Raji (cell line): Measurements from ENCODE around the gene ZNF225.

ENCODE experiments used
- POLR2A ChIP-seq: IDR thresholded peaks from 2 replicates; pipeline ENCODE4 v1.6.1; 2011; ENCODE audit warnings: low read depth, low read length, control low read depth; ENCODE audit not compliant: insufficient read depth

The ZNF225 gene

GRCh38 chr19:44113138-44113783, at the start of gene ZNF225:
Gene ZNF225, plus strand, starts transcription at chr19:44113399. Its CDS starts 2,429 bp downstream, at chr19:44115828.
- no peak for TF ChIP-seq POLR2A

GRCh38 chr19:44066305-44066704, 46.9 kb upstream of the ZNF225 start:
- no peak for TF ChIP-seq POLR2A

GRCh38 chr19:44069415-44069814, 43.8 kb upstream of the ZNF225 start:
- no peak for TF ChIP-seq POLR2A

GRCh38 chr19:44071824-44072542, 41.2 kb upstream of the ZNF225 start, which contains the start of gene ZNF284:
Gene ZNF284, plus strand, starts transcription at chr19:44072159. Its CDS starts 4,231 bp downstream, at chr19:44076390.
- no peak for TF ChIP-seq POLR2A

- no peak for TF ChIP-seq POLR2A
Measured at GRCh38 chr19:44072543-44073401, 40.4 kb upstream of the ZNF225 start.

GRCh38 chr19:44076325-44076724, 36.9 kb upstream of the ZNF225 start:
- no peak for TF ChIP-seq POLR2A

- TF ChIP-seq POLR2A, result no peak
Measured at GRCh38 chr19:44092108-44092507, 21.1 kb upstream of the ZNF225 start.

- TF ChIP-seq POLR2A, result no peak
Measured at GRCh38 chr19:44093931-44094765, 19.1 kb upstream of the ZNF225 start, which contains the start of gene ZNF224. Gene ZNF224, plus strand, starts transcription at chr19:44094361. Its CDS starts 3,513 bp downstream, at chr19:44097874.

- TF ChIP-seq POLR2A, result no peak
Measured at GRCh38 chr19:44107751-44108150, 5.4 kb upstream of the ZNF225 start.

- TF ChIP-seq POLR2A, result no peak
Measured at GRCh38 chr19:44109458-44109857, 3.7 kb upstream of the ZNF225 start.

GRCh38 chr19:44111910-44112463, 1.2 kb upstream of the ZNF225 start:
- TF ChIP-seq POLR2A, result no peak

GRCh38 chr19:44112802-44113137, 429 bp upstream of the ZNF225 start:
- no peak for TF ChIP-seq POLR2A

- TF ChIP-seq POLR2A, result no peak
Measured at GRCh38 chr19:44113784-44114390, 688 bp downstream of the ZNF225 start.

GRCh38 chr19:44131955-44132354, 18.8 kb downstream of the ZNF225 start:
- TF ChIP-seq POLR2A, result no peak
